ENCODE results near the gene CD8B. TPM values are rescaled to one million over a fixed set of nuclear protein-coding genes. Genes with fewer than 3 reads are reported as not detected.

The CD8B gene
- total and polyA plus RNA-seq, 2 donors (not counting 3 experiments of a cell fraction or from before 2014, with no cell fraction given), result not detected

DNA sequence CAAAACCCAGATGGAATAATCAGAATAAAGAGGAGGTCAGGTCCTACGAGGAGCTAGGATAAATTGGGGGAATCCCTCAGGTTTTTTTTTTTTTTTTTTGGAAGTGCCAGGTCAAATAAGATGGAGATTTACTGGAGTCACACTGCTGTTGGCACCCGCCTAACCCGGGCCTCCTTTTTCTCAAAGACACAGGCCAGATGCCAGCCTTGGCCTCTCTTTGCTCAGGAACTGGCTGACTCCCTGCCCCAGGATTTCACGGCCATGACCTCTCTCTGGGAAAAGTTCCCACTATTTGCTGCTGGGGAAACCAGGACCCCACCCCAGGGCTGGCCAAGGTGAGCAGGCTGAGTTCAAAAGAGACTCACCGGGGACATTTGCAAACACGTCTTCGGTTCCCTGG lies 73.5 kb downstream of the CD8B start:
- ChIA-PET POLR2A (no interaction called here), CTCF (interaction anchor here (0.9 kb wide), 1 partner anchor 8 kb away, joined by 3 read pairs; no protein-coding TSS in a partner anchor)
- H4K20me1 ChIP-seq (replicated peaks; ENCODE audit: control insufficient read depth, extremely low read depth, insufficient read depth, low read length), result no peaks in the 10 kb centered on the region
- H3K9ac ChIP-seq (replicated peaks; ENCODE audit: extremely low read depth, insufficient read depth, low read length), result no peak overlapping the region
- no TSS peak for BruUV-seq (replicated peaks)
- no peaks in the 10 kb centered on the region for H3K79me2 ChIP-seq (ENCODE audit: control insufficient read depth, insufficient read depth, low read length)
- intact Hi-C loops (cut with micrococcal nuclease) (no loop called here), dilution Hi-C loops (cut with MboI; ENCODE audit: extremely low pct_ligation_motif_present, low sequenced_read_pairs) (no loop called here)
- no peak for FAIRE-seq
- no peaks in the 10 kb centered on the region for H3K9me1 ChIP-seq (replicated peaks; ENCODE audit: control insufficient read depth, extremely low read depth, insufficient read depth, low read length)
- H3K27ac ChIP-seq (ENCODE audit: insufficient read depth, low read depth, low read length), result no peak overlapping the region
- no peaks in the 10 kb centered on the region for H3K36me3 ChIP-seq (ENCODE audit: control insufficient read depth in 2 of 2, extremely low read depth in 1 of 2, insufficient read depth in 2 of 2, low read length in 2 of 2)
- TF ChIP-seq JUN (IDR thresholded peaks at IDR 0.05; ENCODE audit: borderline replicate concordance, insufficient read depth, insufficient read length, low read depth), result no peak
- TF ChIP-seq, protein P1, sequence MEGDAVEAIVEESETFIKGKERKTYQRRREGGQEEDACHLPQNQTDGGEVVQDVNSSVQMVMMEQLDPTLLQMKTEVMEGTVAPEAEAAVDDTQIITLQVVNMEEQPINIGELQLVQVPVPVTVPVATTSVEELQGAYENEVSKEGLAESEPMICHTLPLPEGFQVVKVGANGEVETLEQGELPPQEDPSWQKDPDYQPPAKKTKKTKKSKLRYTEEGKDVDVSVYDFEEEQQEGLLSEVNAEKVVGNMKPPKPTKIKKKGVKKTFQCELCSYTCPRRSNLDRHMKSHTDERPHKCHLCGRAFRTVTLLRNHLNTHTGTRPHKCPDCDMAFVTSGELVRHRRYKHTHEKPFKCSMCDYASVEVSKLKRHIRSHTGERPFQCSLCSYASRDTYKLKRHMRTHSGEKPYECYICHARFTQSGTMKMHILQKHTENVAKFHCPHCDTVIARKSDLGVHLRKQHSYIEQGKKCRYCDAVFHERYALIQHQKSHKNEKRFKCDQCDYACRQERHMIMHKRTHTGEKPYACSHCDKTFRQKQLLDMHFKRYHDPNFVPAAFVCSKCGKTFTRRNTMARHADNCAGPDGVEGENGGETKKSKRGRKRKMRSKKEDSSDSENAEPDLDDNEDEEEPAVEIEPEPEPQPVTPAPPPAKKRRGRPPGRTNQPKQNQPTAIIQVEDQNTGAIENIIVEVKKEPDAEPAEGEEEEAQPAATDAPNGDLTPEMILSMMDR (IDR thresholded peaks at IDR 0.05; ENCODE audit: extremely low read depth in 1 of 2, insufficient read depth in 1 of 2, low read depth in 1 of 2, low read length in 2 of 2), result no peak
- no peak for TF ChIP-seq MYC (IDR thresholded peaks at IDR 0.05; ENCODE audit: low read depth, low read length)
- TF ChIP-seq EZH2 (IDR thresholded peaks at IDR 0.05; ENCODE audit: borderline replicate concordance, low read depth, low read length, severe bottlenecking), result no peak
- no peak for TF ChIP-seq POLR2AphosphoS5 (IDR thresholded peaks at IDR 0.05; ENCODE audit: insufficient read depth, low read depth, low read length)
- TF ChIP-seq FOS (IDR thresholded peaks at IDR 0.05; ENCODE audit: borderline replicate concordance, insufficient read depth, low read length), result no peak
- no peak for TF ChIP-seq GATA2 (IDR thresholded peaks at IDR 0.05; ENCODE audit: insufficient read depth, insufficient read length, low read depth, low read length)
- no peak for TF ChIP-seq POLR2A (IDR thresholded peaks at IDR 0.05; ENCODE audit: low read depth, low read length)
- TF ChIP-seq, protein P2, sequence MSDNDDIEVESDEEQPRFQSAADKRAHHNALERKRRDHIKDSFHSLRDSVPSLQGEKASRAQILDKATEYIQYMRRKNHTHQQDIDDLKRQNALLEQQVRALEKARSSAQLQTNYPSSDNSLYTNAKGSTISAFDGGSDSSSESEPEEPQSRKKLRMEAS (IDR thresholded peaks at IDR 0.05; ENCODE audit: insufficient read depth, insufficient read length), result no peak
- no peak for DNase-seq (ENCODE audit: low read depth, low spot score)
- H2AFZ ChIP-seq (ENCODE audit: low read depth, low read length), result no peak overlapping the region
- H3K27me3 ChIP-seq (ENCODE audit: control insufficient read depth in 2 of 2, insufficient read depth in 2 of 2, low read length in 2 of 2), result peaks cover 43 to 57% of the 10 kb centered on the region in 2 experiments
- no peaks in the 10 kb centered on the region for H3K4me1 ChIP-seq (ENCODE audit: control insufficient read depth, extremely low read depth, insufficient read depth, low read length)
- H3K9me3 ChIP-seq (replicated peaks; ENCODE audit: control insufficient read depth, insufficient read depth, low read length), result no peaks in the 10 kb centered on the region
- H3K4me2 ChIP-seq (ENCODE audit: insufficient read depth, low read length), result no peak overlapping the region
- H3K4me3 ChIP-seq (replicated peaks in 1 of 3; ENCODE audit: insufficient read depth in 1 of 3, low read depth in 1 of 3, low read length in 3 of 3), result no peak overlapping the region
